Measurements from ENCODE around the gene TCEAL4. TPM values are rescaled to one million over a fixed set of nuclear protein-coding genes. Genes with fewer than 3 reads are reported as not detected.
A peak's percentile ranks its signal among the peaks of the same experiment; 100 is the strongest.

Gene TCEAL4
- polyA plus RNA-seq, 2 donors = 94.8 to 124 TPM

DNA sequence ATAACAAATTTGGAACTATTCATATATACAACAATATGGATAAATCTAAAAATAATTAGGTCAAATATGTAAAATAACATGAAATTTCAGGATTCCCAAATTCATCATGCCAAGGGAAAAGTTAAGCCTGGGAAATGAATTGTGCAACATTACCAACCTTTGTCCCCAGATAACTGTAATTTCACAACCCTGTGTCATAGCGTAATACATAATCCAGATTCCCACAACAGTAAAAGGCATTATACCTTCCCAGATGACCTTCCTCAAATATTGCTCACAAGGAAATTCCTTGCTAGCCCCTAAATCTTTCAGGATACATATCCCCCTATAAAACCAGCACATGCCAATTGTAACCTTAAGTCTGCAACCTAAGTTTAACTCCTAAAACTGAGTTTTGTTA lies 33.1 kb upstream of the TCEAL4 start:
- 76 to 93% methylated on average over 1 of the region's 1 CpG for WGBS, 2 donors
- H3K27ac ChIP-seq (ENCODE audit: low read depth in 2 of 2, low read length in 1 of 2) = no peak overlapping the region
- H3K9me3 ChIP-seq (ENCODE audit: control insufficient read depth in 2 of 2, insufficient read depth in 1 of 2, low read depth in 1 of 2, low read length in 1 of 2) = peaks cover 0 to 4% of the 10 kb centered on the region in 2 donors
- H3K4me1 ChIP-seq (ENCODE audit: control insufficient read depth in 2 of 2, insufficient read depth in 2 of 2, low read length in 1 of 2) = no peaks in the 10 kb centered on the region
- H3K36me3 ChIP-seq (ENCODE audit: control insufficient read depth in 2 of 2, insufficient read depth in 2 of 2, low read length in 1 of 2) = no peaks in the 10 kb centered on the region
- H3K4me3 ChIP-seq (ENCODE audit: low read depth in 1 of 2, low read length in 2 of 2) = no peak overlapping the region
- no peaks in the 10 kb centered on the region for H3K27me3 ChIP-seq (ENCODE audit: control insufficient read depth in 1 of 2, insufficient read depth in 2 of 2, low read length in 2 of 2)

DNA sequence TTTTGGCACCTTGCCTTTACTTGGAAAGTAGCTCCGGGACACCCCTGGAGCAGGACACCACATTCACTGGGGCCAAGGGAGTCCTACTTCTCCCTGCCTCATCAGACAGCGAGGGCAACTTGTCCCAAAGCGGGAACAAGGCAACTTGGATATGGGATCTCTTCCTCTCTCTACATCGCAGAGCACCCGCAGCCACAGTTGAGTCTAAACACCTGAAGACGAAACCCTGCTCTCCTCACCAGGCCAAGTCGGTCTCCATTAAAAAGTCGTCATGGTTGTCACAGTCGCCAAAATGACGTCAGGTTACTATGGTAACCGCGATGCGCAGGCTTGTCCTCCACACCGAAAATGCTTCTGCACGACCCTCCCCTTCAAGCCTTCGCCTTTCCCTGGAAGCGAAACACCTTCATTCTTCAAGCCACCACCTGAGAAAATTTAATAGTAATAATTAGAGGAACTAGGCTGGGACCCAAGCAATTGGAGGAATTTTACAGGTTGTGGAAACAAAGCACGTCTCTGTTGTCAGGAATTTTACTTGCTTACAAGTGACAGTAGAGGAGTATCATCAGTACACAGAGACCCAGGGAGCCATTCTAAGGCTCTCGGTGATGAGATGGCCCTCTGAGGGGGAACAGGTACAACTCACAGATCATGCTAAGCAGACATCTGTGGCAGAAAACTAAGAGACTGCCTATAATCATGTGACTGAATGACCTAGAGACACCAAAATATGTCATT lies 30.5 kb upstream of the TCEAL4 start:
- H3K4me3 ChIP-seq (ENCODE audit: low read depth in 1 of 2, low read length in 2 of 2) = peak overlapping the region; percentile 32 to 37
- no peak overlapping the region for H3K27ac ChIP-seq (ENCODE audit: low read depth in 2 of 2, low read length in 1 of 2)
- peaks cover 0 to 5% of the 10 kb centered on the region in 2 donors for H3K27me3 ChIP-seq (ENCODE audit: control insufficient read depth in 1 of 2, insufficient read depth in 2 of 2, low read length in 2 of 2)
- H3K36me3 ChIP-seq (ENCODE audit: control insufficient read depth in 2 of 2, insufficient read depth in 2 of 2, low read length in 1 of 2) = no peaks in the 10 kb centered on the region
- H3K4me1 ChIP-seq (ENCODE audit: control insufficient read depth in 2 of 2, insufficient read depth in 2 of 2, low read length in 1 of 2) = no peaks in the 10 kb centered on the region
- H3K9me3 ChIP-seq (ENCODE audit: control insufficient read depth in 2 of 2, insufficient read depth in 1 of 2, low read depth in 1 of 2, low read length in 1 of 2) = peaks cover 0 to 4% of the 10 kb centered on the region in 2 donors
- 10 to 26% methylated on average over 19 of the region's 19 CpGs for WGBS, 2 donors

DNA sequence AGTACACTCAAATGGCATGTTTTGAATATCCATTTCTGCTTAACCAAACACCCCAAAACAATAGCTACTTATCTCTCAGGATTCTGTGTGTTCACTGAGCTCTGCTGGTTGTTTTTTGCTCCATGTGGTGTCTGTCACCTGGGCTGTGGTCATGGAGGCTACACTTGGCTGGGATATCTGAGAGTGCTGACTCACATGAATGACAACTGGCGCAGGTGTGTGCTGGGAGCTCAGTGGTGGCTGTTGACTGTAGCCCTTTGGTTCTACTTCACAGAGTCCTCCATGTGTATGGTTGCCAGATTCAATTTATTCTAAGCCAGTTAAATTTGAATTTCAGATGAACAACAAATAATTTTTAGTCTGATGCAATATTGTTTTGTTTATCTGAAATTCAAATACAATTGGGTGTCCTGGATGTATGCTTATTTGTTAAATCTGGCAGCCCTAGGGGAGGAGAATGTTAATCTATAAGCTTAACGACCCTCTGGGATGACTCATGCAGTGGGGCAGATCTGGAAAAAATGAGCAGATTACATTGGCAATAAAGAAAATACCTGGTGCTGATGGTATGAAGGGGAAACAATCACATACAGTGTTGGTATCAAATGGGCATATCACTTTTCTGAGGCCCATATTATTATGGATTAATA lies 28.2 kb upstream of the TCEAL4 start:
- Histone ChIP-seq H3K4me3 (ENCODE audit: low read depth in 1 of 2, low read length in 2 of 2) (no peak overlapping the region), H3K9me3 (ENCODE audit: control insufficient read depth in 2 of 2, insufficient read depth in 1 of 2, low read depth in 1 of 2, low read length in 1 of 2) (peaks cover 0 to 4% of the 10 kb centered on the region in 2 donors), H3K4me1 (ENCODE audit: control insufficient read depth in 2 of 2, insufficient read depth in 2 of 2, low read length in 1 of 2) (no peaks in the 10 kb centered on the region), H3K27me3 (ENCODE audit: control insufficient read depth in 1 of 2, insufficient read depth in 2 of 2, low read length in 2 of 2) (peaks cover 0 to 5% of the 10 kb centered on the region in 2 donors), H3K36me3 (ENCODE audit: control insufficient read depth in 2 of 2, insufficient read depth in 2 of 2, low read length in 1 of 2) (no peaks in the 10 kb centered on the region), H3K27ac (ENCODE audit: low read depth in 2 of 2, low read length in 1 of 2) (no peak overlapping the region)
- 43 to 47% methylated on average over 2 of the region's 2 CpGs for WGBS, 2 donors

DNA sequence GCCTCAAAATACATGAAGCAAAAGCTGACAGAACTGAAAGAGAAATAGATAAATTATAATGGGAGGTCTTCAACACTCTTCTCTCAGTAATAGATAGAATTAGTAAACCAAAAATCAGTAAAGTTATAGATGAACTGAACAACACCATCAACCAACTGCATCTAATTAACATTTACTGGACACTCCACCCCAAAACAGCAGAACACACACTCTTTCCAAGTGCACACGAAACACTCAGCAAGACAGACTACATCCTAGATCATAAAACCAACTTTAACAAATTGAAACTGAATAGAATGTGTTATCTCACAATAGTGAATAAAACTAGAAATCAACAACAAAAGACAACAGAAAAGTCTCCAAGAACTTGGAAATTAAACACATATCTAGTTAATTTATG lies 25.1 kb upstream of the TCEAL4 start:
- H3K36me3 ChIP-seq (ENCODE audit: control insufficient read depth in 2 of 2, insufficient read depth in 2 of 2, low read length in 1 of 2) = no peaks in the 10 kb centered on the region
- peaks cover 0 to 5% of the 10 kb centered on the region in 2 donors for H3K27me3 ChIP-seq (ENCODE audit: control insufficient read depth in 1 of 2, insufficient read depth in 2 of 2, low read length in 2 of 2)
- H3K9me3 ChIP-seq (ENCODE audit: control insufficient read depth in 2 of 2, insufficient read depth in 1 of 2, low read depth in 1 of 2, low read length in 1 of 2) = no peaks in the 10 kb centered on the region
- H3K27ac ChIP-seq (ENCODE audit: low read depth in 2 of 2, low read length in 1 of 2) = no peak overlapping the region
- no peak overlapping the region for H3K4me3 ChIP-seq (ENCODE audit: low read depth in 1 of 2, low read length in 2 of 2)
- 55 to 81% methylated on average over 1 of the region's 1 CpG for WGBS, 2 donors
- H3K4me1 ChIP-seq (ENCODE audit: control insufficient read depth in 2 of 2, insufficient read depth in 2 of 2, low read length in 1 of 2) = no peaks in the 10 kb centered on the region

DNA sequence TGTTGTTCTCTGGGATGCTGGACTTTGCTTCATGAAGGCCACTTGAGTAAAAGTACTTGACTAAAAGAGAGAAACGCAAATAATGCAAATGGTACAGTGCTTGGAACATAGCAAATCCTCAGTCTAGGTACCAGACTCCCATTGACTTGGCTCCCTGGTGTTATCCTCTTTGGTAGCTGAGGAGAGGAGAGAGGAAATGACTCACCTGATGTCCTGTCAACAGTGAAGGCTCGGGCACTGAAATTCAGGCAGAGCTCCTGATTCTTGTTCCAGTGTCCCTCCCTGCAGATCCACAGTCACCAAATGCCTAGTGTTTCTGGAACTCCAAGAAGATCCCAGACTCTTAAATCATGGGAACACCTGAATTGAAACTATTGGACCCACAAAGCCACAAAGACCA lies 22.5 kb upstream of the TCEAL4 start:
- Histone ChIP-seq H3K36me3 (ENCODE audit: control insufficient read depth in 2 of 2, insufficient read depth in 2 of 2, low read length in 1 of 2) (no peaks in the 10 kb centered on the region), H3K27ac (ENCODE audit: low read depth in 2 of 2, low read length in 1 of 2) (no peak overlapping the region), H3K4me3 (ENCODE audit: low read depth in 1 of 2, low read length in 2 of 2) (no peak overlapping the region), H3K9me3 (ENCODE audit: control insufficient read depth in 2 of 2, insufficient read depth in 1 of 2, low read depth in 1 of 2, low read length in 1 of 2) (no peaks in the 10 kb centered on the region), H3K4me1 (ENCODE audit: control insufficient read depth in 2 of 2, insufficient read depth in 2 of 2, low read length in 1 of 2) (no peaks in the 10 kb centered on the region), H3K27me3 (ENCODE audit: control insufficient read depth in 1 of 2, insufficient read depth in 2 of 2, low read length in 2 of 2) (peaks cover 0 to under 1% of the 10 kb centered on the region in 2 donors)
- 61 to 84% methylated on average over 2 of the region's 2 CpGs for WGBS, 2 donors

DNA sequence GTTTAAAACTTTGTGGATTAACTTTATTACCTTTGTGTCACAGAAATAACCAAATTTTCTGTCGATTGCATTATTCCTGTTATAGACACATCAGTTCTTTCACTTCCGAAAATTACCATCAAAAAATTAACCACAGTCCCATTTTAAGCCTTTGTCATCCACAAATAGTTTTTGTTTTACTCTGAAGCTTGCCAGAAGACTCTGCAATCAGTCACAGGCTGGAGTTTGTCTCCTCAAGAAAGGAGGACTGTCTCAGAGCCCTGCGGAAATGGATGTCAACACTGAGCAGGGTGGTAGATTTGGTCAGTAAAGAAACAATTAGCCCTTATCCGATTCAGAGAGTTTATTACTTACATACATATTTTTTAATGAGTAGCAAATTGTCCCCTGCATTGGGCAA lies 20.1 kb upstream of the TCEAL4 start:
- Histone ChIP-seq H3K27me3 (ENCODE audit: control insufficient read depth in 1 of 2, insufficient read depth in 2 of 2, low read length in 2 of 2) (no peaks in the 10 kb centered on the region), H3K4me1 (ENCODE audit: control insufficient read depth in 2 of 2, insufficient read depth in 2 of 2, low read length in 1 of 2) (no peaks in the 10 kb centered on the region)

DNA sequence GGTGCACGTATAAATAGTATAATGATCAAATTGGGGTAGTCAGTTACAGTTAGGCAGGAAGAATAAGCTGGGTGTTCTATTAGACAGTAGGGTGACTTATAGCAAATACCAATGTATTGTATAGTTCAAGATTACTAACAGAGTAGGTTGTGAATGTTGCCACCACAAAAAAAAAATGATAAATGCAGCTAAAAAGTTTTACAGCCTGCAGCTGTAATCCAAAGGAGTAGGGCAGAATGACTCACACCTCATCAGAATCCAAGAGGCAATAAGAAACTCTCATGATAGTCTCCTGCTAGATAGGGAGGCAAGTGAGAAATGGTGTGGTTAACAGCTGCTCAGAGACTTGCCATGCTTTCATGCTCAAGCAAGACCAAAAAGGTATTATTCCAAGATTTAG lies 19.6 kb upstream of the TCEAL4 start:
- no peaks in the 10 kb centered on the region for H3K9me3 ChIP-seq (ENCODE audit: control insufficient read depth in 2 of 2, insufficient read depth in 1 of 2, low read depth in 1 of 2, low read length in 1 of 2)
- WGBS, 2 donors = 32 to 57% methylated on average over 1 of the region's 1 CpG

More for the DNA sequence above, 20.1 kb upstream of the TCEAL4 start:
- no peaks in the 10 kb centered on the region for H3K9me3 ChIP-seq (ENCODE audit: control insufficient read depth in 2 of 2, insufficient read depth in 1 of 2, low read depth in 1 of 2, low read length in 1 of 2)
- H3K4me3 ChIP-seq (ENCODE audit: low read depth in 1 of 2, low read length in 2 of 2) = no peak overlapping the region
- 73 to 82% methylated on average over 4 of the region's 4 CpGs for WGBS, 2 donors
- no peak overlapping the region for H3K27ac ChIP-seq (ENCODE audit: low read depth in 2 of 2, low read length in 1 of 2)
- no peaks in the 10 kb centered on the region for H3K36me3 ChIP-seq (ENCODE audit: control insufficient read depth in 2 of 2, insufficient read depth in 2 of 2, low read length in 1 of 2)

DNA sequence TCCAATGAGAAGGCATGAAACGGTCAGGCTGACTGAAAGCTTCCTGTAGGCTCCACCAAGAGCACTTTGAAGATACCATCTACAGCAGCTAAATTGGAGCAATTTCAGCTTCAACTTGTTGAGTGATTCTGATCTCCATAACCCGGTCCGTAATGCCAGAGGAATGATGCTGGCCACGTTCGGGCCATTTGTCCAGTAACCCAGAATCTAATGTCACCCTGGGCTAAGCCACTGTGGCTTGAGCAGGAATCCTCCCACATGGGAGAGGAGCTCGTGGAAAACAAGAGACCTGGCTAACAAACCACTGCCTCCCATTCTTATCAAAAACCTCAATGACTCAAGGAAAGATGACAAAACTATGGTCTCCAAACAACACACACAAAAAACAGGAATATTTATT lies 14.2 kb upstream of the TCEAL4 start:
- Histone ChIP-seq H3K4me1 (ENCODE audit: control insufficient read depth in 2 of 2, insufficient read depth in 2 of 2, low read length in 1 of 2) (no peaks in the 10 kb centered on the region), H3K27ac (ENCODE audit: low read depth in 2 of 2, low read length in 1 of 2) (no peak overlapping the region), H3K4me3 (ENCODE audit: low read depth in 1 of 2, low read length in 2 of 2) (no peak overlapping the region), H3K36me3 (ENCODE audit: control insufficient read depth in 2 of 2, insufficient read depth in 2 of 2, low read length in 1 of 2) (no peaks in the 10 kb centered on the region), H3K27me3 (ENCODE audit: control insufficient read depth in 1 of 2, insufficient read depth in 2 of 2, low read length in 2 of 2) (no peaks in the 10 kb centered on the region), H3K9me3 (ENCODE audit: control insufficient read depth in 2 of 2, insufficient read depth in 1 of 2, low read depth in 1 of 2, low read length in 1 of 2) (no peaks in the 10 kb centered on the region)
- 81 to 87% methylated on average over 6 of the region's 6 CpGs for WGBS, 2 donors

More for the DNA sequence above, 19.6 kb upstream of the TCEAL4 start:
- Histone ChIP-seq H3K4me3 (ENCODE audit: low read depth in 1 of 2, low read length in 2 of 2) (no peak overlapping the region), H3K4me1 (ENCODE audit: control insufficient read depth in 2 of 2, insufficient read depth in 2 of 2, low read length in 1 of 2) (no peaks in the 10 kb centered on the region), H3K36me3 (ENCODE audit: control insufficient read depth in 2 of 2, insufficient read depth in 2 of 2, low read length in 1 of 2) (no peaks in the 10 kb centered on the region), H3K27me3 (ENCODE audit: control insufficient read depth in 1 of 2, insufficient read depth in 2 of 2, low read length in 2 of 2) (no peaks in the 10 kb centered on the region), H3K27ac (ENCODE audit: low read depth in 2 of 2, low read length in 1 of 2) (no peak overlapping the region)

DNA sequence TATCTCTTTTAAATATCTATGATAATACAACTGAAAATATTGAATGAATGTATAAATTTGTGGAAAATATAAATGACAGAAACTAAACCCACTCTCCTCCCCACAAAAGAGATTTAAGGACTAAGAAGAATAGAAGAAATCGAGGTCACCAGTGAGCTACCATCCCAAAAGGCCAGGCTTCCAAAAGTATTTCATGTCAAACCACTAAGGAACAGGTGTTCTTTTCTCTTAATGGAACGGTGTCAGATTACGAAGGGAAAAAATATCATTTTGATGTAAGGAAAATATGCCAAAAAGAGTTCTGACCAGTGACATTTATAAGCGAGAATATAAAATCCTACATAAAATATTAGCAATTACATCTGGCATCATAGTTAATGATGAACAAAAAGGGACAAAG lies 13.6 kb upstream of the TCEAL4 start:
- 83 to 84% methylated on average over 4 of the region's 4 CpGs for WGBS, 2 donors
- H3K4me1 ChIP-seq (ENCODE audit: control insufficient read depth in 2 of 2, insufficient read depth in 2 of 2, low read length in 1 of 2) = no peaks in the 10 kb centered on the region
- H3K4me3 ChIP-seq (ENCODE audit: low read depth in 1 of 2, low read length in 2 of 2) = no peak overlapping the region
- no peaks in the 10 kb centered on the region for H3K27me3 ChIP-seq (ENCODE audit: control insufficient read depth in 1 of 2, insufficient read depth in 2 of 2, low read length in 2 of 2)
- H3K36me3 ChIP-seq (ENCODE audit: control insufficient read depth in 2 of 2, insufficient read depth in 2 of 2, low read length in 1 of 2) = no peaks in the 10 kb centered on the region
- no peaks in the 10 kb centered on the region for H3K9me3 ChIP-seq (ENCODE audit: control insufficient read depth in 2 of 2, insufficient read depth in 1 of 2, low read depth in 1 of 2, low read length in 1 of 2)
- no peak overlapping the region for H3K27ac ChIP-seq (ENCODE audit: low read depth in 2 of 2, low read length in 1 of 2)

DNA sequence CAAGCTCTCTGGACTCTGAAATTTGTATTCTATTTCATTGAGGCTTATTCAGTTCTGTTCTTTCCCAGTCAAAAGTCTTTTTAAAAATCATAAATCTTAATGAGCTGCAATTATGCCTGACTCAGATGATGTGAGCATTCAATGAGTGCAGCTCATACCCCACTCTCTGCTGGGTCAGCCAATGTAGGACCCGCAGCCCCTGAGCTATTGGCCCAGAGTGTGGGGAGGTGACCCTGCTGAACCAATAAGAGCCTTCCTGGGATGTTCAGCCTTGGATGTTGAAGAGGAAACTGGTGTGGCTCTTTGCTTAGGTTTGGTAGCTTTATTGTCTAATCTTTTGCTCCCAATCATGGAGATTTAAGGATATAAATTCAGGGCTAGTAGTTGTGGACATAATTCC lies 12.1 kb upstream of the TCEAL4 start:
- WGBS, 2 donors = 83 to 91% methylated on average over 1 of the region's 1 CpG
- Histone ChIP-seq H3K4me1 (ENCODE audit: control insufficient read depth in 2 of 2, insufficient read depth in 2 of 2, low read length in 1 of 2) (no peaks in the 10 kb centered on the region), H3K27me3 (ENCODE audit: control insufficient read depth in 1 of 2, insufficient read depth in 2 of 2, low read length in 2 of 2) (no peaks in the 10 kb centered on the region), H3K4me3 (ENCODE audit: low read depth in 1 of 2, low read length in 2 of 2) (no peak overlapping the region), H3K36me3 (ENCODE audit: control insufficient read depth in 2 of 2, insufficient read depth in 2 of 2, low read length in 1 of 2) (no peaks in the 10 kb centered on the region), H3K9me3 (ENCODE audit: control insufficient read depth in 2 of 2, insufficient read depth in 1 of 2, low read depth in 1 of 2, low read length in 1 of 2) (no peaks in the 10 kb centered on the region), H3K27ac (ENCODE audit: low read depth in 2 of 2, low read length in 1 of 2) (no peak overlapping the region)
